Measurements from ENCODE around the gene AZIN2. TPM values are rescaled to one million over a fixed set of nuclear protein-coding genes. Genes with fewer than 3 reads are reported as not detected.

The AZIN2 gene
- total RNA-seq, 1 experiment from 2014 or later: 0.39 TPM

GRCh38 chr1:33159577-33159976, 78.6 kb downstream of the AZIN2 start:
- no peaks in the 10 kb centered on the region for H3K27me3 ChIP-seq (ENCODE audit: insufficient read depth, low read length)
- no peak overlapping the region for H3K18ac ChIP-seq (ENCODE audit: insufficient read length, low read depth, low read length)
- H3K4me1 ChIP-seq (ENCODE audit: insufficient read depth, low read length): peaks cover 2% of the 10 kb centered on the region; the same call in 1 of the 2 replicates
- H3T11ph ChIP-seq (ENCODE audit: low read length): no peak overlapping the region
- Mint-ChIP-seq H3K27me3 (ENCODE audit: low read depth) (no peaks in the 10 kb centered on the region; the same call in 1 of the 2 replicates), H3K4me3 (no peak overlapping the region), H3K36me3 (ENCODE audit: insufficient read depth in 1 of 3, low read depth in 3 of 3) (peaks cover 3 to 16% (median 6%) of the 10 kb centered on the region in 3 experiments; a peak in 6 of 7 replicates), H3K9me3 (no peaks in the 10 kb centered on the region), H3K27ac (no peak overlapping the region; a peak in 1 of 7 replicates), H3K4me1 (peaks cover 46 to 53% of the 10 kb centered on the region in 2 experiments)
- H4K91ac ChIP-seq (ENCODE audit: insufficient read length, low read depth, low read length): no peak overlapping the region
- H4K8ac ChIP-seq (replicated peaks; ENCODE audit: insufficient read length, low read depth, low read length): no peak overlapping the region
- no peak overlapping the region for H2BK120ac ChIP-seq (ENCODE audit: low read depth, low read length, poor library complexity, severe bottlenecking)
- H3K79me1 ChIP-seq (ENCODE audit: insufficient read depth, low read depth, low read length, poor library complexity, severe bottlenecking): no peaks in the 10 kb centered on the region
- no peak overlapping the region for H2BK12ac ChIP-seq (ENCODE audit: insufficient read length, low read depth, low read length)
- H3K14ac ChIP-seq (ENCODE audit: insufficient read depth, low read length): no peak overlapping the region
- H3K9me3 ChIP-seq (ENCODE audit: control insufficient read depth, low read depth, low read length): no peaks in the 10 kb centered on the region
- no peaks in the 10 kb centered on the region for H3K79me2 ChIP-seq (ENCODE audit: insufficient read depth, low read length)
- H4K20me1 ChIP-seq (ENCODE audit: control insufficient read depth, insufficient read depth, insufficient read length): no peaks in the 10 kb centered on the region
- no peak overlapping the region for H2AFZ ChIP-seq (ENCODE audit: low read length)
- no peak overlapping the region for H3K4ac ChIP-seq (ENCODE audit: low read depth, low read length)
- no peak overlapping the region for H3K9ac ChIP-seq (ENCODE audit: extremely low read depth, insufficient read length, low read length)
- H3K56ac ChIP-seq (ENCODE audit: insufficient read length, low read depth, low read length): no peak overlapping the region
- TF ChIP-seq CTCF (conservative IDR thresholded peaks at IDR 0.05): no peak
- no peak overlapping the region for H4K5ac ChIP-seq (ENCODE audit: insufficient read length, low read depth, low read length)
- no peak overlapping the region for H2BK15ac ChIP-seq (ENCODE audit: low read depth, low read length)
- no peak overlapping the region for H3K4me2 ChIP-seq (ENCODE audit: insufficient read depth, insufficient read length, low read length)
- no peak overlapping the region for H3K27ac ChIP-seq (ENCODE audit: insufficient read length, low read depth, low read length)
- H2BK20ac ChIP-seq (ENCODE audit: low read depth, low read length, poor library complexity, severe bottlenecking): no peak overlapping the region
- H2BK5ac ChIP-seq (ENCODE audit: insufficient read length, low read length): no peak overlapping the region
- WGBS (ENCODE audit: extremely low coverage, insufficient read length, low lambda C conversion rate): no CpG with 5 or more reads among the region's 26 CpGs
- no peak overlapping the region for H2AK5ac ChIP-seq (ENCODE audit: insufficient read length, low read length)
- H3K23ac ChIP-seq (ENCODE audit: insufficient read length, low read depth, low read length): no peak overlapping the region
- no peak for DNase-seq
- H3K23me2 ChIP-seq (ENCODE audit: insufficient read length, low read depth, low read length, poor library complexity, severe bottlenecking): no peaks in the 10 kb centered on the region

Measured in H9 (cell line).